SK-N-SH (cell line): ENCODE data around the gene CYP27B1. TPM values are rescaled to one million over a fixed set of nuclear protein-coding genes. Genes with fewer than 3 reads are reported as not detected.

Experiments used
- CTCF ChIA-PET: fragments of 300-600, 350-600 bp; formaldehyde crosslinking; extraction: SDS; loops from one replicate; lab custom pipeline; 2021; lab: Yijun Ruan, JAX
- POLR2A ChIA-PET: fragments of 350-600 bp; sonication (Branson Sonifier 250); formaldehyde crosslinking; extraction: SDS; loops from one replicate; lab custom pipeline; 2020; ENCODE audit warnings: antibody characterized with exemption, inconsistent platforms; lab: Yijun Ruan, JAX
- DNase-seq: peaks from one replicate; pipeline ENCODE4 v3.0.0; 2012
- H2AFZ ChIP-seq: fragments of 200-600 bp; sonication (generic); 2 replicates; pipeline ENCODE4 v1.8.1; 2016; ENCODE audit warnings: antibody characterized with exemption, mild to moderate bottlenecking, low read depth
- H3F3A ChIP-seq: fragments of 200-600 bp; sonication (generic); replicated peaks from 2 replicates; pipeline ENCODE3; 2016; ENCODE audit warnings: antibody characterized with exemption, mild to moderate bottlenecking; ENCODE audit not compliant: insufficient read depth
- H3K27ac ChIP-seq, 2 experiments: fragments of 200-500 bp in 1 of 2; fragments of 200-600 bp in 1 of 2; sonication (Bioruptor generic) in 1 of 2; sonication (generic), shearing (Covaris generic) in 1 of 2; 2 replicates each; pipeline versions ENCODE4 v1.5.1 to v1.6.1; 2014 to 2016; ENCODE audit warnings: low read depth in 2 of 2, inconsistent platforms in 1 of 2, low read length in 1 of 2, mild to moderate bottlenecking in 1 of 2, mixed read lengths in 1 of 2
- H3K27me3 ChIP-seq: fragments of 200-600 bp; sonication (generic), shearing (Covaris generic); 2 replicates; pipeline ENCODE4 v1.6.1; 2016; ENCODE audit warnings: mixed run types; ENCODE audit not compliant: insufficient read depth
- H3K36me3 ChIP-seq, 2 experiments: fragments of 200-500 bp in 1 of 2; fragments of 200-600 bp in 1 of 2; sonication (Bioruptor generic) in 1 of 2; sonication (generic) in 1 of 2; replicated peaks in 1 of 2; 2 replicates each; pipeline versions ENCODE3 to v1.5.1; 2014 to 2016; ENCODE audit warnings: low read length in 1 of 2, mild to moderate bottlenecking in 1 of 2; ENCODE audit not compliant: insufficient read depth in 2 of 2, control insufficient read depth in 1 of 2
- H3K4me1 ChIP-seq, 2 experiments: fragments of 200-500 bp in 1 of 2; fragments of 200-600 bp in 1 of 2; sonication (Bioruptor generic) in 1 of 2; sonication (generic), shearing (Covaris generic) in 1 of 2; 2 replicates each; pipeline versions ENCODE4 v1.5.1 to v1.6.1; 2014 to 2016; ENCODE audit warnings: low read depth in 1 of 2, low read length in 1 of 2, mixed run types in 1 of 2; ENCODE audit not compliant: insufficient read depth in 2 of 2, control insufficient read depth in 1 of 2
- H3K4me2 ChIP-seq: fragments of 200-600 bp; sonication (generic), shearing (Covaris generic); 2 replicates; pipeline ENCODE4 v1.6.1; 2017; ENCODE audit warnings: mixed run types
- H3K4me3 ChIP-seq, 2 experiments: fragments of 200-500 bp in 1 of 2; fragments of 200-600 bp in 1 of 2; sonication (Bioruptor generic) in 1 of 2; sonication (generic), shearing (Covaris generic) in 1 of 2; 2 replicates each; pipeline versions ENCODE4 v1.5.1 to v1.8.1; 2014 to 2016; ENCODE audit warnings: low read depth in 2 of 2, inconsistent platforms in 1 of 2, low read length in 1 of 2, mild to moderate bottlenecking in 1 of 2, mixed read lengths in 1 of 2, moderate library complexity in 1 of 2
- H3K79me2 ChIP-seq: fragments of 200-600 bp; sonication (generic); 2 replicates; pipeline ENCODE4 v1.8.1; 2017; ENCODE audit warnings: mild to moderate bottlenecking; ENCODE audit not compliant: insufficient read depth
- H3K9ac ChIP-seq: fragments of 200-600 bp; sonication (generic); 2 replicates; pipeline ENCODE4 v1.6.1; 2017; ENCODE audit warnings: mixed run types
- H3K9me2 ChIP-seq: fragments of 200-600 bp; sonication (generic); 2 replicates; pipeline ENCODE4 v1.6.1; 2017; ENCODE audit warnings: mixed run types
- H3K9me3 ChIP-seq: fragments of 200-600 bp; sonication (generic); 2 replicates; pipeline ENCODE4 v1.6.1; 2017; ENCODE audit warnings: mixed run types, mild to moderate bottlenecking, moderate library complexity
- H4K20me1 ChIP-seq: fragments of 200-600 bp; sonication (generic); 2 replicates; pipeline ENCODE4 v1.6.1; 2017; ENCODE audit warnings: mild to moderate bottlenecking, mixed run types; ENCODE audit not compliant: insufficient read depth
- ELF1 ChIP-seq: IDR thresholded peaks from 2 replicates; pipeline ENCODE4 v1.4.0; 2012
- EZH2phosphoT487 ChIP-seq: fragments of 200-600 bp; sonication (generic); IDR thresholded peaks from 2 replicates; pipeline ENCODE4 v1.6.1; 2017; ENCODE audit warnings: low read depth, mixed run types, mild to moderate bottlenecking, antibody characterized with exemption, moderate library complexity, borderline replicate concordance
- FOXJ3 ChIP-seq: sonication (generic); formaldehyde crosslinking; IDR thresholded peaks from 2 replicates; pipeline ENCODE4 v1.5.1; 2020; ENCODE audit warnings: mild to moderate bottlenecking, missing genetic modification reagents
- FOXM1 ChIP-seq: IDR thresholded peaks from 2 replicates; pipeline ENCODE4 v1.4.0; 2012; ENCODE audit warnings: low read depth, mild to moderate bottlenecking
- GABPA ChIP-seq: IDR thresholded peaks from 2 replicates; pipeline ENCODE4 v1.4.0; 2012; ENCODE audit warnings: low read depth, mild to moderate bottlenecking
- GATA2 ChIP-seq: sonication (generic); formaldehyde crosslinking; IDR thresholded peaks from 2 replicates; pipeline ENCODE4 v1.5.0; 2020; ENCODE audit warnings: mild to moderate bottlenecking, missing genetic modification reagents
- JUND ChIP-seq: IDR thresholded peaks from 2 replicates; pipeline ENCODE4 v1.4.0; 2012
- MAX ChIP-seq: IDR thresholded peaks from 2 replicates; pipeline ENCODE4 v1.4.0; 2012; ENCODE audit warnings: low read depth
- MEF2A ChIP-seq: IDR thresholded peaks from 2 replicates; pipeline ENCODE4 v1.4.0; 2012; ENCODE audit warnings: low read depth, borderline replicate concordance
- NFIC ChIP-seq: IDR thresholded peaks from 2 replicates; pipeline ENCODE4 v1.4.0; 2012; ENCODE audit warnings: borderline replicate concordance
- NRF1 ChIP-seq: IDR thresholded peaks from 2 replicates; pipeline ENCODE4 v1.6.1; 2012; ENCODE audit warnings: low read depth, mild to moderate bottlenecking, low read length
- RAD21 ChIP-seq: IDR thresholded peaks from 2 replicates; pipeline ENCODE4 v1.6.1; 2012; ENCODE audit warnings: mild to moderate bottlenecking, low read length
- RCOR1 ChIP-seq: fragments of 150-350 bp; IDR thresholded peaks from 2 replicates; pipeline ENCODE4 v1.6.1; 2017; ENCODE audit warnings: antibody characterized with exemption, low read length
- SIN3A ChIP-seq: IDR thresholded peaks from 2 replicates; pipeline ENCODE4 v1.6.1; 2012; ENCODE audit warnings: low read depth, mild to moderate bottlenecking, low read length, moderate library complexity, borderline replicate concordance
- TEAD4 ChIP-seq: IDR thresholded peaks from 2 replicates; pipeline ENCODE4 v1.4.0; 2012; ENCODE audit warnings: mild to moderate bottlenecking, borderline replicate concordance; ENCODE audit not compliant: insufficient read depth
- USF1 ChIP-seq: IDR thresholded peaks from 2 replicates; pipeline ENCODE4 v1.4.0; 2012; ENCODE audit warnings: low read depth, borderline replicate concordance
- WGBS: methylation state at CpG from one replicate; pipeline ENCODE4 v1.1.6; 2017; ENCODE audit warnings: low lambda C conversion rate; 5-methylcytosine and 5-hydroxymethylcytosine counted together
- polyA plus RNA-seq, 3 experiments: library from polyadenylated mRNA; depleted of rRNA; stranded (reverse); fragments of >200 nt; gene quantifications; 2 replicates each; pipeline ENCODE4 v1.2.3, GENCODE V29; 2012
- TF ChIP-seq, protein P1 (sequence below): IDR thresholded peaks from 2 replicates; pipeline ENCODE4 v1.6.1; 2012; ENCODE audit warnings: mild to moderate bottlenecking, low read depth, low read length, moderate library complexity
- TF ChIP-seq, protein P2 (sequence below): fragments of 150-350 bp; IDR thresholded peaks from 2 replicates; pipeline ENCODE4 v1.6.1; 2016; ENCODE audit warnings: mild to moderate bottlenecking, low read depth, low read length
- TF ChIP-seq, protein P3 (sequence below): IDR thresholded peaks from 2 replicates; pipeline ENCODE4; 2012

Gene CYP27B1
- polyA plus RNA-seq, 1 of the 3 experiments (the other 2 are of a cell fraction), result 1.7 TPM

DNA sequence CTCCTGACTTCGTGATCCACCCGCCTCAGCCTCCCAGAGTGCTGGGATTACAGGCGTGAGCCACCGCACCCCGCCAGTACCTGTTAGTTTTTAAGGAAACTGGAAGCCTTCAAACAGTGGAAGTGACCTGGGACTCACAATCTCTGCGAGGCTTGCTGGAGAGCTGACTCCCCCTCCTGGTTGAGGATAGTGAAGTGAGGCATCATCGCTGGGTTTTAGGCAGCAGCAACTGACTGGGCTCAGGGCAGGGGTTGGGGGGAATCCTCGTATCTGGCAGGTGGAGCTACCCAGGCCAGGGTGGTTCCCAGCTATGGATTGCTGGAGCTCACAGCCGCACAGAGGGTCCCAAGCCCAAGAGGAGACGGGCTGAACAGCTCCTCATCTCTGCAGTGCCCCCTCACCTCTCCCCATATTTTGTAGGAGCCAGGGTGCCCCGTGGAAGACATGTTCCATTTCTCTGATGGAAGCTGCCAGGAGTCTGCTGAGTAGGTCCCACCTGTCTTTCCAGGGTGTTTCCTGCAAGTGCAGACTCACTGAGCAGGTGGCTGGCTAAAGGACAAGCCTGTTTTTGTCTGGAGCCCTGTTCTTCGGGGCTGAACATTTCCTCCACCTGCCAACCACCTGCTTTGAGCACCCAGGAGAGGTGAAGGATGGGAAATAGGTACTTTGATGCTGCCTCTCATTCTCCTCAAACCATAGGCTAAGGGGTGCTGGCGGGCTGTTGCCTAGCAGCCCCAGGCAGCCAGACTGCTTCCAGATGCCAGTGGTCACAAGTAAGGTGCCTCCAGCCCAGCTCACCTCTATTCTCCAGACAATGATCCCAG is 48.5 kb upstream of the CYP27B1 start:
- H3K4me1 ChIP-seq, result peaks cover 0 to 20% of the 10 kb centered on the region in 2 experiments; a peak in 2 of 4 replicates
- peaks cover 10% of the 10 kb centered on the region for H3F3A ChIP-seq
- WGBS, result 77% methylated on average over 9 of the region's 13 CpGs
- TF ChIP-seq NRF1, result no peak
- no peak for TF ChIP-seq SIN3A
- no peak for TF ChIP-seq FOXJ3 (CRISPR knock-in tag)
- peak; percentile 44 for TF ChIP-seq RAD21
- no peak for TF ChIP-seq TEAD4
- no peak overlapping the region for H3K4me3 ChIP-seq
- CTCF ChIA-PET, result interaction anchor here (0.6 to 10.2 kb wide), 14 partner anchors 11 to 160 kb away, joined by 3 to 96 read pairs (median 4); partner anchors contain the start of genes CYP27B1 and TSFM
- peaks cover 12 to 20% of the 10 kb centered on the region in 2 experiments for H3K36me3 ChIP-seq
- POLR2A ChIA-PET, result interaction anchor here (1.4 kb wide), 1 partner anchor 9 kb away, joined by 4 read pairs; no protein-coding TSS in a partner anchor
- H3K79me2 ChIP-seq, result no peaks in the 10 kb centered on the region
- H2AFZ ChIP-seq, result no peak overlapping the region
- peak overlapping the region in 1 of 2 experiments; percentile 11; a peak in 1 of 4 replicates for H3K27ac ChIP-seq
- H3K9ac ChIP-seq, result no peak overlapping the region
- DNase-seq, result peak; percentile 33
- H3K4me2 ChIP-seq, result no peak overlapping the region
- no peaks in the 10 kb centered on the region for H3K9me2 ChIP-seq
- H3K27me3 ChIP-seq, result no peaks in the 10 kb centered on the region
- H3K9me3 ChIP-seq, result no peaks in the 10 kb centered on the region
- H4K20me1 ChIP-seq, result no peaks in the 10 kb centered on the region

- Histone ChIP-seq H3K4me2 (no peak overlapping the region), H3K9me2 (no peaks in the 10 kb centered on the region), H3K79me2 (no peaks in the 10 kb centered on the region), H3K9me3 (no peaks in the 10 kb centered on the region), H3K36me3 (peaks cover 5 to 16% of the 10 kb centered on the region in 2 experiments), H2AFZ (no peak overlapping the region), H3K27me3 (no peaks in the 10 kb centered on the region), H3K27ac (no peak overlapping the region), H3K4me1 (peaks cover 0 to 20% of the 10 kb centered on the region in 2 experiments; a peak in 2 of 4 replicates), H3F3A (peaks cover 10% of the 10 kb centered on the region), H3K9ac (no peak overlapping the region), H4K20me1 (no peaks in the 10 kb centered on the region), H3K4me3 (no peak overlapping the region)
- ChIA-PET CTCF (interaction anchor here (1.1 to 10.2 kb wide), 5 partner anchors 12 to 100 kb away, joined by 3 to 96 read pairs (median 5); no protein-coding TSS in a partner anchor), POLR2A (no interaction called here)
- 82% methylated on average over 17 of the region's 17 CpGs for WGBS
- DNase-seq, result peak; percentile 27
- TF ChIP-seq GABPA (no peak), JUND (no peak), GATA2 (CRISPR knock-in tag) (no peak), EZH2phosphoT487 (no peak), MAX (no peak), MEF2A (no peak), USF1 (no peak), RCOR1 (no peak), FOXM1 (no peak), NFIC (no peak), ELF1 (no peak)
- TF ChIP-seq, protein P1, sequence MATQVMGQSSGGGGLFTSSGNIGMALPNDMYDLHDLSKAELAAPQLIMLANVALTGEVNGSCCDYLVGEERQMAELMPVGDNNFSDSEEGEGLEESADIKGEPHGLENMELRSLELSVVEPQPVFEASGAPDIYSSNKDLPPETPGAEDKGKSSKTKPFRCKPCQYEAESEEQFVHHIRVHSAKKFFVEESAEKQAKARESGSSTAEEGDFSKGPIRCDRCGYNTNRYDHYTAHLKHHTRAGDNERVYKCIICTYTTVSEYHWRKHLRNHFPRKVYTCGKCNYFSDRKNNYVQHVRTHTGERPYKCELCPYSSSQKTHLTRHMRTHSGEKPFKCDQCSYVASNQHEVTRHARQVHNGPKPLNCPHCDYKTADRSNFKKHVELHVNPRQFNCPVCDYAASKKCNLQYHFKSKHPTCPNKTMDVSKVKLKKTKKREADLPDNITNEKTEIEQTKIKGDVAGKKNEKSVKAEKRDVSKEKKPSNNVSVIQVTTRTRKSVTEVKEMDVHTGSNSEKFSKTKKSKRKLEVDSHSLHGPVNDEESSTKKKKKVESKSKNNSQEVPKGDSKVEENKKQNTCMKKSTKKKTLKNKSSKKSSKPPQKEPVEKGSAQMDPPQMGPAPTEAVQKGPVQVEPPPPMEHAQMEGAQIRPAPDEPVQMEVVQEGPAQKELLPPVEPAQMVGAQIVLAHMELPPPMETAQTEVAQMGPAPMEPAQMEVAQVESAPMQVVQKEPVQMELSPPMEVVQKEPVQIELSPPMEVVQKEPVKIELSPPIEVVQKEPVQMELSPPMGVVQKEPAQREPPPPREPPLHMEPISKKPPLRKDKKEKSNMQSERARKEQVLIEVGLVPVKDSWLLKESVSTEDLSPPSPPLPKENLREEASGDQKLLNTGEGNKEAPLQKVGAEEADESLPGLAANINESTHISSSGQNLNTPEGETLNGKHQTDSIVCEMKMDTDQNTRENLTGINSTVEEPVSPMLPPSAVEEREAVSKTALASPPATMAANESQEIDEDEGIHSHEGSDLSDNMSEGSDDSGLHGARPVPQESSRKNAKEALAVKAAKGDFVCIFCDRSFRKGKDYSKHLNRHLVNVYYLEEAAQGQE, result no peak
- TF ChIP-seq, protein P2, sequence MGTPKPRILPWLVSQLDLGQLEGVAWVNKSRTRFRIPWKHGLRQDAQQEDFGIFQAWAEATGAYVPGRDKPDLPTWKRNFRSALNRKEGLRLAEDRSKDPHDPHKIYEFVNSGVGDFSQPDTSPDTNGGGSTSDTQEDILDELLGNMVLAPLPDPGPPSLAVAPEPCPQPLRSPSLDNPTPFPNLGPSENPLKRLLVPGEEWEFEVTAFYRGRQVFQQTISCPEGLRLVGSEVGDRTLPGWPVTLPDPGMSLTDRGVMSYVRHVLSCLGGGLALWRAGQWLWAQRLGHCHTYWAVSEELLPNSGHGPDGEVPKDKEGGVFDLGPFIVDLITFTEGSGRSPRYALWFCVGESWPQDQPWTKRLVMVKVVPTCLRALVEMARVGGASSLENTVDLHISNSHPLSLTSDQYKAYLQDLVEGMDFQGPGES, result no peak
- TF ChIP-seq, protein P3, sequence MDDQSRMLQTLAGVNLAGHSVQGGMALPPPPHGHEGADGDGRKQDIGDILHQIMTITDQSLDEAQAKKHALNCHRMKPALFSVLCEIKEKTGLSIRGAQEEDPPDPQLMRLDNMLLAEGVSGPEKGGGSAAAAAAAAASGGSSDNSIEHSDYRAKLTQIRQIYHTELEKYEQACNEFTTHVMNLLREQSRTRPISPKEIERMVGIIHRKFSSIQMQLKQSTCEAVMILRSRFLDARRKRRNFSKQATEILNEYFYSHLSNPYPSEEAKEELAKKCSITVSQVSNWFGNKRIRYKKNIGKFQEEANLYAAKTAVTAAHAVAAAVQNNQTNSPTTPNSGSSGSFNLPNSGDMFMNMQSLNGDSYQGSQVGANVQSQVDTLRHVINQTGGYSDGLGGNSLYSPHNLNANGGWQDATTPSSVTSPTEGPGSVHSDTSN, result no peak
Observed at GRCh38 chr12:57813971-57814772, 47.3 kb upstream of the CYP27B1 start.
